IPS DF 4.7 (cell line): ENCODE results near the gene PPIF.

ENCODE experiments used
- DNase-seq: peaks from one replicate; pipeline ENCODE4 v3.0.0-alpha.2; 2013; ENCODE audit warnings: low spot score; ENCODE audit errors: extremely low read depth

Gene PPIF

GRCh38 chr10:79347226-79347893 is at the start of gene PPIF:
Gene PPIF, plus strand, starts transcription at chr10:79347469. Its CDS starts 80 bp downstream, at chr10:79347549.
- no peak for DNase-seq

DNA sequence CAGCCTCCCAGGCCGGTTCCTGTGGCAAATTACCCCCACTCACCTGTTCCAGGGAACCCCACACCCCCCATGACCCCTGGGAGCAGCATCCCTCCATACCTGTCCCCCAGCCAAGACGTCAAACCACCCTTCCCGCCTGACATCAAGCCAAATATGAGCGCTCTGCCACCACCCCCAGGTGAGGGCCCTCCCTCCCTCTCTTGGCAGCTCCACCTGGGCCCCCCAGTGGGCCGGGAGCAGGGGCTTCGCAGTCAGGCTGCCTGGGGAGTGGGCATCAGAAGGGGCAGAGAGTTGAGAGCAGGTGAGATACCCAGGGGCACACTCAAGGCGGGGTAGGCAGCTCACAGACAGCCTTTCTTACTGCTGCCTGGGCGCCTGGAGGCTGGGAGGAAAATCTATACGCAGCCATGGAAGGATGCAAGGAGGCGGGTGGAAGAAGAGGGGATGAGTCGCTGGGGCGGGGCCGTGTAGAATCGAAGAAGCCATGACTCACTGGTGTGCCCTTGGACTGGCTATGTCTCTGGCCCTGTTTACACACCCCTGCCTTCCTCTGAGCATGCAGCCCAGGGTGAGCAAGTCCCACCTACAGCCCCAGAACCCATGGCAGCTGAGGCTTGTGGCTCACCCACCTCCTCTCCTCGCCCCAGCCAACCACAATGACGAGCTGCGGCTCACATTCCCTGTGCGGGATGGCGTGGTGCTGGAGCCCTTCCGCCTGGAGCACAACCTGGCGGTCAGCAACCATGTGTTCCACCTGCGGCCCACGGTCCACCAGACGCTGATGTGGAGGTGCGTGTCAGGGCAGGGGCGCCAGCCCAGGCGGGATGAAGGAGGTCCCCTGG is 48.6 kb upstream of the PPIF start:
- no peak for DNase-seq

- no peak for DNase-seq
Measured at GRCh38 chr10:79299397-79300241, 47.6 kb upstream of the PPIF start.

GRCh38 chr10:79300711-79301110 is 46.6 kb upstream of the PPIF start:
- no peak for DNase-seq

DNA sequence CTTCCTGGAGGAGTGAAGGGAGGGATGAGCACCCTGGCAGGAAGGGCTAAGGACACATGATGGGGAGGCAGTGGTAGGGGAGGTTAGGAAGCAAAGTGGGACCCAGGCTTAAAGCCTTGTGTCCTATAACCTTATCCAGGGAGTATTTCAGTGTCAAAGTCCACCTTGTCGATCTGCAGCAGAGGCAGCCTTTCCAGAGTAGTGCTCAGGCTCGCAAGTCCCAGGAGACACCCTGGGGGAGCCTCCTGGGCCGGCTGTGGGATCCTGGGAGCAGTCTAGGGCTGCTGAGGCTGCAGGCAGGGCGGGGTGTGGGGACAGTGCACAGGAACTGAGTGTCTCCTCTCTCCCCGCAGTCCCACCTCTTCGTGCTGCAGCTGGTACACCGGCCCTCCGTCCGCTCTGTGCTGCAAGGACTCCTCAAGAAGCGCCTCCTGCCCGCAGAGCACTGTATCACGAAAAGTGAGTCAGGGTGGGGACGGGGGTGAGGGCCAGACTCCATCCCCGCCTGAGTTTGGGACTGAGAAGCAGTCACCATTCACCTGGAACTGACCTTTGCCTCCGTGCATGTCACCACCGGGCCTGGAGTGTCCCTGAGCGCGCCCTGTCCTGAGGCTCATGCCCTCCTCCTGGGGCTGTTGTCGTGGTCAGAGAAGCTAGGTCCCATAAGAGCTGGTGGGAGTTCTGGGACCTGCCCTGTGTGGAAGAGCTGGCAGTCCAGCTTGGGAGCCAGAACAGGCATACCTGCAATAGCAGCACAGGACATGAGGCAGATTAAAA is 45.3 kb upstream of the PPIF start:
- DNase-seq, result no peak

DNA sequence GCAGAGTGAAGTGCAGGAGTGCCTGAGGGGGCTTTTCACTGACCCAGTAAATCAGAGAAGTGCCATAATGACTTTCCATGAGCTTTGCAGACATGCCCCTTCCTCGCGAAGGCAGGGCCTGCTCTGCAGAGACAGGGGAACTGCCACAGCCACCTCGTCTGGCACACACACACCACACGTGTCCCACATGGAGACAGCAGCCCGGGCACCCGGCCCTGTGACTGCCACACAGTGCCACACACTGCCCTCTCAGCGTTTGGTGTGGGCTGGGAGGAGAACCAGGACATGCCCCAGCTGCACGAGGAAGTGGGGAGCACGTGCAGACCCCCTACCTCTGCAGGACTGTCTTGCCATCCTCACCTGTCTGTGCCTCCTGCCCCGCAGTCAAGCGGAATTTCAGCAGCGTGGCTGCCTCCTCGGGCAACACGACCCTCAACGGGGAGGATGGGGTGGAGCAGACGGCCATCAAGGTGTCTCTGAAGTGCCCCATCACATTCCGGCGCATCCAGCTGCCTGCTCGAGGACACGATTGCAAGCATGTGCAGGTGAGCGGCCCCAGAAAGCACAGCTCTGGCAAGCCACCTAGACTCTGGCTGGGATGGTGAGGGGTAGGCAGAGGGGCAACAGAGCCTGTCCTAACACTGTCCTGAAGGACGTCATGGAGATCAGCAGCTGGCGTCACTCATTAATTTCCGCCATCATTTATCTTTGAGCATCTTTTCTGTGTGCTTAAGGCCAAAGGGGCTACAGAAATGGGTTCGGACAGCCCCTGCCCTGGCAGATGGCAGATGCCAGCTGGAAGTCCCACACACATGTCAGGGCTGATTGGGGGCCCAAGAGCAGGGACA is 43.4 kb upstream of the PPIF start:
- DNase-seq, result no peak

DNA sequence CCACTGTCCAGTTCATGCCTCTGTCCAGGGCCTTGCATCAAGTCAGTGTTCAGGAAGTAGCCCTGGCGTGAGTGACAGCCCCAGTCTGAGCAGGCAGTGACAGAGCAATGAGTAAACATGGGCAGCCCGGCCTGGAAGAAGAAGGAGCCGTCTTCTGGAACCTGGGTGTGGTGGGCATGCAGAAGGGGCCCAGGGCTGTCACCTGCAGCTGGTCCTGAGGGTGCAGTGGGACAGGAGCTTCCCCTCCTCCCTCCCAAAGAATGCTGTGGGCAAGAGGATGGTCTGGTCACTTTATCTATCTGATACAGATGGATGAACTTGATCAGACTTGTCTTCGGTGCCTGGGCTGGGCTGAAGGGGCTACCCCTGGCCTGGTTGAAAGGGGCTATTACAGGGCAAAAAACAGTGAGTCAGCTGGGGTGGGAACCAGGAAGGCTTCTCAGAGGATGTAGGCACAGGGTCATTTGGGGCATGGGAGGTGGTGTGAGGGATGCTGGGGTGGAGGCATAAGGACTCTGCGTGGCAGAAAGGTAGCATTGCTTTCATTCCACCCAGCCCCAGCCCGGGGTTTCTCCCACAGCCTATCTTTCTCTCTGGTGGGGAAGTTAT is 42.7 kb upstream of the PPIF start:
- no peak for DNase-seq

DNA sequence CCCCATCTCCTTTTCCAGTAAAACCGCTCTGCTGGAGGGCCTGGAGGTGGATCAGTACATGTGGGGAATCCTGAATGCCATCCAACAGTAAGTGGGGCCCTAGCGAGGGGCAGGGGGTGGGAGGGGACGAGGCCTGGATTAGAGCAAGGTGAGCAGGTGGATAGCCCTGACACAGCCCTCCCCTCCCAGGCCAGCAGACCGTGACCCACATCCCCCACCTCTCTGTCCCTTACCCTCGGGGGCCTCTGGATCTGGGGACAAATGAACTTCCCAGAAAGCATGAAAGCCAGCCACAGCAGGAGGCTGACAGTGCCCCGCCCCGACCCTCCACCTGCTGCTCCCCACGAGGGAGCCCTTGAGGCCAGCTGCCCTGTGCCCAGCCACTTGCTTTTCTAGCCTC is 41.8 kb upstream of the PPIF start:
- DNase-seq, result no peak

DNA sequence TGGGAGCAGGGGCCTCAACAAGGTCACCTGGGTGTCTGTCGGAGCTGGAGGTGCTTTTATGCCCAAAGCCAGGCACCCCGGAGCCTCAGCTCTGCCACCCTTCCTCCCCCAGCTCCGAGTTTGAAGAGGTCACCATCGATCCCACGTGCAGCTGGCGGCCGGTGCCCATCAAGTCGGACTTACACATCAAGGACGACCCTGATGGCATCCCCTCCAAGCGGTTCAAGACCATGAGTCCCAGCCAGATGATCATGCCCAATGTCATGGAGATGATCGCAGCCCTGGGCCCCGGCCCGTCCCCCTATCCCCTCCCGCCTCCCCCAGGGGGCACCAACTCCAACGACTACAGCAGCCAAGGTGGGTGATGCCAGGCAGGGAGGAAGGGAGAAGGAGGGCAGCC is 41.3 kb upstream of the PPIF start:
- DNase-seq, result no peak

DNA sequence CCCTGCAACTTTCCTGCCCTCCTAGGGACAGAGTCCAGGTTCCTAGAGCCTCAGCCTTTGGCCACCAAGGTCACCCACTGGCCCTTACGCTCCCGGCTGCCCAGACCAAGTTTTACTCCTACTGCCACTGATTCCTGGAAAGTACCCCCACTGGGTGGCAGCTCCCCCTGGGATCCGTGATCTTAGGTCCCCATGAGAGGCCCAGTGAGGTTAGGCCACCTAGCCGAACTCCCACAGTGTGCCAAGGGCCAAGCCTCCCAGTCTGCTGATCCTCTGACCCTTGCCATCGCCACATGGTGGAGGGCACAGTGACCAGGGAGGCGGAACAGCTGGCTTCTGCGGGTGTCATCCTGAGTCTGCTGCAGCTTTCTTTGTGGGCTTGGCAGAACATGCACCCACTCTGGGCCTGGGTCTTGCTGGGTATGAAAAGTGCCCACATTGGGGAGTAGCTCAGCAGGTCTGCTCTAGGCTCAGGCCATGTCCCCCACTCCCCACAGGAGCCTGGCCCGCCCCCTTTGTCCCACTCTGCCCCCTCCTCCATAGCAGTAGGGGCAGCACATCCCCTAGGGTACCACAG is 40.5 kb upstream of the PPIF start:
- no peak for DNase-seq

- no peak for DNase-seq
Measured at GRCh38 chr10:79308016-79308415, 39.3 kb upstream of the PPIF start.

DNA sequence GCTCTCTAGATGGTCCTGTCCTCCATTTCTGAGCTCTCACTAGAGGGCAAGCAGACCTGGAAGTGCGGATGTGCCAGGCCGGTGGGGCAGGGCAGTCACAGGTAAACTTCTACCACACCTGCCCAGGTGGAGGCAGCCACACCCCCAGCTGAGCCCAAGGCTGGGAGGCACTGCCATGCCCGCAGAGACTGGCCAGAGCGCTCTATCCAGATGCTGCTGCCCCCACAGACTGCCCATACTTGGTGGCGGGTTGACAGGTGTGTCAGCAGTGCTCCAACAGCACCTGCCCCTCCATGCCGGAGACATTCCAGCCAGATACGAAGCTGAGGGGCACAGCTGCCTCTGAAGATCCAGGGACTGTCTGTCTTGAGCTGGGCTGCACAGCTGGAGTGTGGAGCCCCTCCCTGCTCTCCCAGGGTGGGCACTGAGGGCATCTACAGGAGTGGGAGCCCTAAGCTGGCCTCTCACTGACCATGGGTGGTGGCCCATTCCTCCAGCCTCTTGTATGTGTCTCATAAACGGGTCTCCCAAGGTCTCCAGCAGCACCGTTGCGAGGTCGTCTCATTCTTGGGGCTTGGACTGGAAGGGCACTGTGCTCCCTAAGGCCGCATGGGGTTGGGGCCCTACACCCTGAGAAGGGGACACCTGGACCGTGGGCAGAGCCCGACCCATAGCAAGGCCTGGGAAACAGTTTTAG is 38.2 kb upstream of the PPIF start:
- no peak for DNase-seq

- DNase-seq, result no peak
Measured at GRCh38 chr10:79310200-79310865, 36.9 kb upstream of the PPIF start.

DNA sequence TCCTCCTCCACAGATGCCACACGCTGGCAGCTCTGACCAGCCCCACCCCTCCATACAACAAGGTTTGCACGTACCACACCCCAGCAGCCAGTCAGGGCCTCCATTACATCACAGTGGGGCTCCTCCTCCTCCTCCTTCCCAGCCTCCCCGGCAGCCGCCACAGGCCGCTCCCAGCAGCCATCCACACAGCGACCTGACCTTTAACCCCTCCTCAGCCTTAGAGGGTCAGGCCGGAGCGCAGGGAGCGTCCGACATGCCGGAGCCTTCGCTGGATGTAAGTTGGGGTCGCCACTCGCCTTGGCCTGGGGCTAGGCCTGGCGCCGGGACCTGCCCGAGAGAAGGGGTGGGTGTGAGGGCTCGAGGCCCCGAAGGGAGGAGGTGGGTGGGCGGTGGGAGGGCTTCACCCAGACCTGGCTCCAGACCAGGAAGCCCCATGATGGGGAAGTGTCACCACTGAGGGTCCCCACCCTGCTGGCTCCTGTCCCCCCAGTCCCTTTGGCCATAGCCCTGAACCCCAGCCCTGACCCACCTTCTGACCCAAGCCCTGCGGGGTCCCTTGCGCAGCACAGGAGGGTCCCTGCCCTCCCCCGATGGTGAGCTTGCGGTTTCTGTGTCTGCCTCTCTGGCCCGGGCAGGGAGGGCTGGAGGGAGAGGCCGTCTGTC is 36.2 kb upstream of the PPIF start:
- DNase-seq, result no peak

DNA sequence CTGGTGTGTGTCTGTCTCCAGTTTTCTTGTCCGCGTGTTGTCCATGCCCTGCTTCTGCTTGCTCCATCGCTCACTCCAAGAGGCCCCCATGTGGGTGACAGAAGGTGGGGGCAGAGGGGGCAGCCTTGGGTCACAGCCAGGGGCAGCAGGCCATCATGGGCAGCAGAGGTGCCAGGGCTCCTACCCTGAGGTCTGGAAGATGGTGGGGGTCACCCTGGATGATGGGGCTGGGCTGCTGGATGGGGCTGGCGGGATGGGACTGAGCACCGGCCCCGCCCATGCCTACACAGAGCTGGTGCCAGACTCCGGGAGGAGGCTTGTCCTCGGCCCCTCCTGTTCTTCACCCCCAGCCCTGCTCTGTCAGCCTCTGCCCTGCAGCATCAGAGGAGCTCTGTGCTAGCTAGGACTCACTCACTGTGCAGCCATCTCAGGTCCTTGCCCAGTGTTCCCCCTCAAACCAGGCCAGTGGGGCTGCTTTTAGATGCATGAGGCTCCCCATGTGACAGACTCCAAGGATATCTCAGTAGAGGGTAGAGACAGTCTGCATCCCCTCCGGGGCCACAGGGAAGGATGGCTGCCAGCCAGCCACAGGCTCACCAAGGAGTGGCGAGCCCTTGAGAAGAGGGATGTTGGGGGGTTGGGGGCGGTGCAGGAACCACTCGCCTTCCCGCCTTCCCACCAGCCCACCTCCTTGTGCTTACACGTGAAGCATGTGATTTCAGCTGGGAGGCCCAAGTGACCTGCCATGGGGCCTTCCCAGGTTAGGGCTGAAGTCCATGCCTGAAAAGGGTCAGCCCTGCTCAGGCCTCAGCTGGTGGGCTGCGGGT is 35.5 kb upstream of the PPIF start:
- no peak for DNase-seq

DNA sequence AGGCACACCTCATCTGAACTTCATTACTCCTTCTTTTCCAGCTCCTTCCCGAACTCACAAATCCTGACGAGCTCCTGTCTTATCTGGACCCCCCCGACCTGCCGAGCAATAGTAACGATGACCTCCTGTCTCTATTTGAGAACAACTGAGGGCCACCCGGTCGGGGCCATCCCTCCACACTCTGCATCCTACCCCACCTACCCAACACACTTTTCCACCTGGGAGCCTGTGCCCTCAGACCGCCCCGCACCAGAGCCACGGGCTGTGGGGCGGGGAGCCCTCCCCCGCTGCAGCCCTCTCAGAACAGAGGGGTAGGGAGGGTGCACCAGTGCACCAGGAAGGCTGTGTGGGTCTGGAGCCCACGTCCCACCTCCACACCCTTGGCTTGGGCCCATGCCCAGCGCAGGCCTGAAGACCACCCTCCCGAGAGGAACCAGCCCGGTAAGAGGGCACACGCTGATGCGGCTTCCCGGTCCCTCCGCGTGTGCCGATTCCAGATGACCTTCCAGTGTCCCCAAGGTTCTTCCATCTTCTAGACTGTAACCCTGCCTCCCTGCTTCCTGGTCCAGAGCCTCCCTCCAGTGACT is 34.6 kb upstream of the PPIF start:
- DNase-seq, result no peak

DNA sequence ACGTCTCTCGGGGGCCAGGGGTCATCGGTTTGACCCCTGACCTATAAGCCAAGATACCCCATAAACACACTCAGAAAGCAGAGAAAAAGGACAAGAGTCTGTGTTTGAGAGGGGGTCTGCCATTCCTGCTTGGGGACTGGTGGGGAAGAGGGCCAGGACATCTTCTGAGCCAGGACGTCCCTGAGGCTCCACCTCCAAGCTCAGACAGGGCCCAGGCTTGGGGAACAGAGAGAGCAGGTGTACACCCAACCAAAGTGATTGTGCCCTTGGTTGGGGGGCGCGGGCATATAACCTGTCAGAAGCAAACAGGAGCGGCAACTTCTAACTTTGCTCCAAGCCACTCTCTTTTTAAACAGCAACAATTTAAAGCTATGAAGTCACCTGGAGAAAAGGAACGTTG is 33.9 kb upstream of the PPIF start:
- no peak for DNase-seq
